Neural progenitor cell (in vitro differentiated cells): ENCODE results near the gene KCTD16. TPM values are rescaled to one million over a fixed set of nuclear protein-coding genes. Genes with fewer than 3 reads are reported as not detected.

Experiments used
- DNase-seq: peaks from one replicate; pipeline ENCODE4 v3.0.0-alpha.2; 2016; ENCODE audit warnings: low spot score
- H2AFZ ChIP-seq: fragments of 200-600 bp; sonication (generic); replicated peaks from 2 replicates; pipeline ENCODE4 v1.6.1; 2016; ENCODE audit warnings: antibody characterized with exemption
- H3F3A ChIP-seq: fragments of 200-600 bp; sonication (generic); 2 replicates; pipeline ENCODE4 v1.6.1; 2016; ENCODE audit warnings: antibody characterized with exemption, low read depth
- H3K27ac ChIP-seq: fragments of 200-600 bp; sonication (generic); 2 replicates; pipeline ENCODE4 v1.5.1; 2016; ENCODE audit warnings: mild to moderate bottlenecking
- H3K27me3 ChIP-seq: fragments of 200-600 bp; sonication (generic); 2 replicates; pipeline ENCODE4 v1.6.1; 2016; ENCODE audit warnings: mild to moderate bottlenecking, moderate library complexity
- H3K36me3 ChIP-seq: fragments of 200-600 bp; sonication (generic); 2 replicates; pipeline ENCODE4 v1.5.1; 2016
- H3K4me1 ChIP-seq: fragments of 200-600 bp; sonication (generic); 2 replicates; pipeline ENCODE4 v1.6.1; 2016; ENCODE audit warnings: mixed run types
- H3K4me2 ChIP-seq: fragments of 200-600 bp; sonication (generic); 2 replicates; pipeline ENCODE4 v1.6.1; 2016
- H3K4me3 ChIP-seq: fragments of 200-600 bp; sonication (generic); 2 replicates; pipeline ENCODE4 v1.5.1; 2016
- H3K79me2 ChIP-seq: fragments of 200-600 bp; sonication (generic); 2 replicates; pipeline ENCODE4 v1.6.1; 2016; ENCODE audit warnings: low read depth
- H3K9ac ChIP-seq: fragments of 200-600 bp; sonication (generic); 2 replicates; pipeline ENCODE4 v1.6.1; 2016
- H3K9me3 ChIP-seq: fragments of 200-600 bp; sonication (generic); 2 replicates; pipeline ENCODE4 v1.5.1; 2016; ENCODE audit warnings: low read depth
- H4K20me1 ChIP-seq: fragments of 200-600 bp; sonication (generic); 2 replicates; pipeline ENCODE4 v1.6.1; 2016; ENCODE audit warnings: low read depth
- H3K27ac Mint-ChIP-seq: 3 replicates; pipeline ENCODE4 v1.8.0; 2021; ENCODE audit warnings: mixed read lengths
- H3K27me3 Mint-ChIP-seq: 2 replicates; pipeline ENCODE4 v1.8.0; 2022; ENCODE audit warnings: low read depth, mild to moderate bottlenecking, inconsistent platforms, moderate library complexity, mixed read lengths; ENCODE audit not compliant: insufficient read depth
- H3K36me3 Mint-ChIP-seq: 3 replicates; pipeline ENCODE4 v1.8.0; 2021; ENCODE audit warnings: mixed read lengths
- H3K4me1 Mint-ChIP-seq: 3 replicates; pipeline ENCODE4 v1.8.0; 2021; ENCODE audit warnings: mixed read lengths
- H3K4me3 Mint-ChIP-seq: 3 replicates; pipeline ENCODE4 v1.8.0; 2021; ENCODE audit warnings: mild to moderate bottlenecking, moderate library complexity, mixed read lengths
- H3K9me3 Mint-ChIP-seq: 3 replicates; pipeline ENCODE4 v1.8.0; 2020; ENCODE audit warnings: mixed read lengths
- CTCF ChIP-seq: fragments of 200-600 bp; sonication (generic); IDR thresholded peaks from 2 replicates; pipeline ENCODE4 v1.5.1; 2017; ENCODE audit warnings: antibody characterized with exemption, mild to moderate bottlenecking
- EZH2 ChIP-seq: fragments of 200-600 bp; sonication (generic); IDR thresholded peaks from 2 replicates; pipeline ENCODE4 v1.6.1; 2017; ENCODE audit warnings: antibody characterized with exemption, mild to moderate bottlenecking, moderate library complexity
- EZH2phosphoT487 ChIP-seq: fragments of 200-600 bp; sonication (generic); IDR thresholded peaks from 2 replicates; pipeline ENCODE4 v1.6.1; 2017; ENCODE audit warnings: antibody characterized with exemption
- total RNA-seq: library from RNA; depleted of rRNA; stranded (reverse); fragments of >200 nt; gene quantifications from 2 replicates; pipeline ENCODE4 v1.2.3, GENCODE V29; 2015; ENCODE audit warnings: low replicate concordance

KCTD16 gene
- total RNA-seq, 1 donor from 2014 or later = 1.6 TPM

- no peak overlapping the region for H3K4me3 Mint-ChIP-seq
- H3K36me3 Mint-ChIP-seq = no peaks in the 10 kb centered on the region
- H3K36me3 ChIP-seq = no peaks in the 10 kb centered on the region
- no peak for TF ChIP-seq CTCF
- no peak for TF ChIP-seq EZH2phosphoT487
- TF ChIP-seq EZH2 = no peak
- no peak overlapping the region for H3K4me2 ChIP-seq
- no peak overlapping the region for H3K27ac ChIP-seq
- no peaks in the 10 kb centered on the region for H3K9me3 Mint-ChIP-seq
- no peaks in the 10 kb centered on the region for H3K27me3 ChIP-seq
- H3K9ac ChIP-seq = no peak overlapping the region
- no peaks in the 10 kb centered on the region for H4K20me1 ChIP-seq
- H3K9me3 ChIP-seq = no peaks in the 10 kb centered on the region
- H3K79me2 ChIP-seq = no peaks in the 10 kb centered on the region
- no peaks in the 10 kb centered on the region for H3K27me3 Mint-ChIP-seq
- H3F3A ChIP-seq = no peaks in the 10 kb centered on the region
- DNase-seq = no peak
- H3K4me1 ChIP-seq = no peaks in the 10 kb centered on the region
- H2AFZ ChIP-seq = no peak overlapping the region
- no peaks in the 10 kb centered on the region for H3K4me1 Mint-ChIP-seq
- no peak overlapping the region for H3K27ac Mint-ChIP-seq
- H3K4me3 ChIP-seq = no peak overlapping the region
Measured at GRCh38 chr5:144189800-144190429, 19.2 kb downstream of the KCTD16 start.

GRCh38 chr5:144191531-144191930 is 20.9 kb downstream of the KCTD16 start:
- H3K27me3 Mint-ChIP-seq = no peaks in the 10 kb centered on the region
- Histone ChIP-seq H3K27me3 (no peaks in the 10 kb centered on the region), H3F3A (no peaks in the 10 kb centered on the region), H3K4me1 (no peaks in the 10 kb centered on the region), H3K79me2 (no peaks in the 10 kb centered on the region), H2AFZ (no peak overlapping the region), H3K36me3 (no peaks in the 10 kb centered on the region), H3K4me2 (no peak overlapping the region), H3K27ac (no peak overlapping the region), H3K4me3 (no peak overlapping the region), H4K20me1 (no peaks in the 10 kb centered on the region), H3K9ac (no peak overlapping the region), H3K9me3 (no peaks in the 10 kb centered on the region)
- no peaks in the 10 kb centered on the region for H3K36me3 Mint-ChIP-seq
- H3K4me3 Mint-ChIP-seq = no peak overlapping the region
- no peak overlapping the region for H3K27ac Mint-ChIP-seq
- no peaks in the 10 kb centered on the region for H3K9me3 Mint-ChIP-seq
- no peak for DNase-seq
- H3K4me1 Mint-ChIP-seq = no peaks in the 10 kb centered on the region
- no peak for TF ChIP-seq EZH2phosphoT487
- TF ChIP-seq CTCF = no peak
- TF ChIP-seq EZH2 = no peak

GRCh38 chr5:144191998-144192397 is 21.3 kb downstream of the KCTD16 start:
- no peak overlapping the region for H3K4me2 ChIP-seq
- H3K4me3 ChIP-seq = no peak overlapping the region
- Mint-ChIP-seq H3K36me3 (no peaks in the 10 kb centered on the region), H3K27ac (no peak overlapping the region), H3K4me1 (no peaks in the 10 kb centered on the region), H3K4me3 (no peak overlapping the region), H3K27me3 (no peaks in the 10 kb centered on the region), H3K9me3 (no peaks in the 10 kb centered on the region)
- no peaks in the 10 kb centered on the region for H4K20me1 ChIP-seq
- no peak overlapping the region for H2AFZ ChIP-seq
- peak; percentile 48 for DNase-seq
- peak; percentile 61 for TF ChIP-seq CTCF
- no peak for TF ChIP-seq EZH2
- H3K9me3 ChIP-seq = no peaks in the 10 kb centered on the region
- H3K36me3 ChIP-seq = no peaks in the 10 kb centered on the region
- no peak overlapping the region for H3K27ac ChIP-seq
- H3K4me1 ChIP-seq = no peaks in the 10 kb centered on the region
- no peaks in the 10 kb centered on the region for H3K27me3 ChIP-seq
- H3K9ac ChIP-seq = no peak overlapping the region
- no peaks in the 10 kb centered on the region for H3F3A ChIP-seq
- no peaks in the 10 kb centered on the region for H3K79me2 ChIP-seq
